HG03469 (cell line): Measurements from ENCODE around the gene DUOX2.
"Not testable (repeated sequence)": the region's sequence is repeated elsewhere in the genome, so short reads cannot be mapped to it uniquely, and the experiment has no call there.

Source experiments
- ATAC-seq: cut with Tn5 transposase; IDR thresholded peaks from one replicate; pipeline ENCODE4 v1.9.1; 2021; ENCODE audit warnings: mild to moderate bottlenecking, moderate library complexity, moderate number of reproducible peaks; ENCODE audit not compliant: unreplicated experiment

DUOX2 gene

GRCh38 chr15:45102226-45102625, 11.7 kb downstream of the DUOX2 start:
- ATAC-seq, result no peak

- no peak for ATAC-seq
Observed at GRCh38 chr15:45101749-45102148, 12.2 kb downstream of the DUOX2 start.

GRCh38 chr15:45100884-45101625, 12.9 kb downstream of the DUOX2 start:
- ATAC-seq, result no peak

GRCh38 chr15:45099549-45100165, 14.3 kb downstream of the DUOX2 start:
- no peak for ATAC-seq

GRCh38 chr15:45097466-45097865, 16.5 kb downstream of the DUOX2 start:
- no peak for ATAC-seq

GRCh38 chr15:45095661-45096060, 18.3 kb downstream of the DUOX2 start:
- ATAC-seq, result no peak

GRCh38 chr15:45094358-45094730, 19.6 kb downstream of the DUOX2 start:
- no peak for ATAC-seq

GRCh38 chr15:45093622-45094357, 20.2 kb downstream of the DUOX2 start:
- no peak for ATAC-seq

- ATAC-seq, result no peak
Observed at GRCh38 chr15:45093013-45093412, 21.0 kb downstream of the DUOX2 start.

- no peak for ATAC-seq
Observed at GRCh38 chr15:45091576-45091975, 22.4 kb downstream of the DUOX2 start.

- no peak for ATAC-seq
Observed at GRCh38 chr15:45091161-45091560, 22.8 kb downstream of the DUOX2 start.

GRCh38 chr15:45089712-45090373, 24.1 kb downstream of the DUOX2 start:
- ATAC-seq, result no peak

- no peak for ATAC-seq
Observed at GRCh38 chr15:45088801-45089711, 24.9 kb downstream of the DUOX2 start.

- no peak for ATAC-seq
Observed at GRCh38 chr15:45087513-45087912, 26.5 kb downstream of the DUOX2 start.

GRCh38 chr15:45084163-45084562, 29.8 kb downstream of the DUOX2 start:
- no peak for ATAC-seq

- no peak for ATAC-seq
Observed at GRCh38 chr15:45083223-45083622, 30.7 kb downstream of the DUOX2 start.

GRCh38 chr15:45082412-45082811, 31.6 kb downstream of the DUOX2 start:
- ATAC-seq, result not testable (repeated sequence)

- ATAC-seq, result not testable (repeated sequence)
Observed at GRCh38 chr15:45080593-45080992, 33.4 kb downstream of the DUOX2 start.

GRCh38 chr15:45079628-45080246, 34.2 kb downstream of the DUOX2 start:
- not testable (repeated sequence) for ATAC-seq

GRCh38 chr15:45079201-45079600, 34.8 kb downstream of the DUOX2 start:
- not testable (repeated sequence) for ATAC-seq
